Measurements from ENCODE around the gene ST3GAL4. TPM values are rescaled to one million over a fixed set of nuclear protein-coding genes. Genes with fewer than 3 reads are reported as not detected.

The ST3GAL4 gene
- total and polyA plus RNA-seq, 10 of the 15 experiments (the other 5 are each of a cell fraction or from before 2014, with no cell fraction given), result 3.8 to 8.1 (median 6.5) TPM; not detected in 2

GRCh38 chr11:126337126-126337473 is 18.4 kb upstream of the ST3GAL4 start:
- no peaks in the 10 kb centered on the region for H3K9me3 ChIP-seq (replicated peaks; ENCODE audit: control insufficient read depth, insufficient read depth, low read length)
- TF ChIP-seq LARP7 (IDR thresholded peaks at IDR 0.05) (no peak), TAF1 (IDR thresholded peaks at IDR 0.05; ENCODE audit: borderline replicate concordance, low read depth, low read length) (no peak), NFXL1 (IDR thresholded peaks at IDR 0.05; ENCODE audit: borderline replicate concordance) (no peak)
- H3K4me3 ChIP-seq, result no peak overlapping the region
- in situ Hi-C loops (cut with MboI), result no loop called here
- H4K20me1 ChIP-seq (ENCODE audit: control insufficient read depth, insufficient read depth), result no peaks in the 10 kb centered on the region
- peaks cover 24 to 29% of the 10 kb centered on the region in 2 experiments for H3K36me3 ChIP-seq (ENCODE audit: control insufficient read depth in 2 of 2, insufficient read depth in 2 of 2, low read length in 1 of 2)
- RAD21 ChIA-PET (ENCODE audit: unreplicated experiment), result no interaction called here
- CTCF ChIA-PET, result interaction anchor here (1.0 kb wide), 1 partner anchor 26 kb away, joined by 4 read pairs; no protein-coding TSS in a partner anchor
- WGBS (ENCODE audit: insufficient coverage, insufficient replicate concordance, low lambda C conversion rate, missing lambda C conversion rate), result 97% methylated on average over 4 of the region's 4 CpGs
- H2AFZ ChIP-seq (ENCODE audit: control insufficient read depth, low read depth, low read length), result no peak overlapping the region
- no peak overlapping the region for H3K4me2 ChIP-seq (ENCODE audit: control insufficient read depth, insufficient read depth)
- SMC1A ChIA-PET (ENCODE audit: uncharacterized antibody, unreplicated experiment), result interaction anchor here (2.5 kb wide), 1 partner anchor 143 kb away, joined by 9 read pairs; no protein-coding TSS in a partner anchor
- FAIRE-seq (no peak), ATAC-seq (no peak), DNase-seq (ENCODE audit: low read depth, low spot score) (no peak)
- H3K79me2 ChIP-seq (ENCODE audit: control insufficient read depth, insufficient read depth, low read length), result no peaks in the 10 kb centered on the region
- POLR2A ChIA-PET, result interaction anchor here (0.5 kb wide), 1 partner anchor 17 kb away, joined by 3 read pairs; no protein-coding TSS in a partner anchor
- no TSS peak for BruUV-seq (replicated peaks)
- no peak overlapping the region for H3K27ac ChIP-seq (ENCODE audit: control insufficient read depth, insufficient read depth)
- intact Hi-C loops (cut with micrococcal nuclease; ENCODE audit: unreplicated experiment), result no loop called here
- no peaks in the 10 kb centered on the region for H3K27me3 ChIP-seq (replicated peaks in 1 of 2; ENCODE audit: control insufficient read depth in 2 of 2, insufficient read depth in 2 of 2, low read length in 1 of 2)
- H3K4me1 ChIP-seq (ENCODE audit: control insufficient read depth, insufficient read depth, low read length), result peaks cover 10% of the 10 kb centered on the region
- H3K9ac ChIP-seq (ENCODE audit: control insufficient read depth, insufficient read depth, low read length), result no peak overlapping the region

GRCh38 chr11:126337474-126338241 is 17.8 kb upstream of the ST3GAL4 start:
- Histone ChIP-seq H3K9me3 (replicated peaks; ENCODE audit: control insufficient read depth, insufficient read depth, low read length) (no peaks in the 10 kb centered on the region), H2AFZ (ENCODE audit: control insufficient read depth, low read depth, low read length) (no peak overlapping the region), H3K4me3 (no peak overlapping the region), H3K27ac (ENCODE audit: control insufficient read depth, insufficient read depth) (no peak overlapping the region), H3K9ac (ENCODE audit: control insufficient read depth, insufficient read depth, low read length) (no peak overlapping the region), H3K79me2 (ENCODE audit: control insufficient read depth, insufficient read depth, low read length) (no peaks in the 10 kb centered on the region), H3K4me1 (ENCODE audit: control insufficient read depth, insufficient read depth, low read length) (peaks cover 10% of the 10 kb centered on the region), H4K20me1 (ENCODE audit: control insufficient read depth, insufficient read depth) (no peaks in the 10 kb centered on the region), H3K27me3 (replicated peaks in 1 of 2; ENCODE audit: control insufficient read depth in 2 of 2, insufficient read depth in 2 of 2, low read length in 1 of 2) (no peaks in the 10 kb centered on the region), H3K36me3 (ENCODE audit: control insufficient read depth in 2 of 2, insufficient read depth in 2 of 2, low read length in 1 of 2) (peaks cover 19 to 30% of the 10 kb centered on the region in 2 experiments), H3K4me2 (ENCODE audit: control insufficient read depth, insufficient read depth) (no peak overlapping the region)
- ChIA-PET SMC1A (ENCODE audit: uncharacterized antibody, unreplicated experiment) (interaction anchor here (2.5 kb wide), 1 partner anchor 143 kb away, joined by 9 read pairs; no protein-coding TSS in a partner anchor), CTCF (no interaction called here), RAD21 (ENCODE audit: unreplicated experiment) (interaction anchor here (0.6 kb wide), 1 partner anchor 29 kb away, joined by 3 read pairs; no protein-coding TSS in a partner anchor), POLR2A (interaction anchor here (0.5 to 0.6 kb wide), 2 partner anchors 12 to 16 kb away, joined by 3 read pairs; no protein-coding TSS in a partner anchor)
- in situ Hi-C loops (cut with MboI), result no loop called here
- intact Hi-C loops (cut with micrococcal nuclease; ENCODE audit: unreplicated experiment), result no loop called here
- no peak for DNase-seq (ENCODE audit: low read depth, low spot score)
- 98% methylated on average over 15 of the region's 15 CpGs for WGBS (ENCODE audit: insufficient coverage, insufficient replicate concordance, low lambda C conversion rate, missing lambda C conversion rate)
- no peak for ATAC-seq
- no TSS peak for BruUV-seq (replicated peaks)
- no peak for FAIRE-seq
- no peak for TF ChIP-seq ZBTB11 (CRISPR knock-in tag; IDR thresholded peaks at IDR 0.05)
- no peak for TF ChIP-seq STAT3 (IDR thresholded peaks at IDR 0.05; ENCODE audit: low read depth, low read length)
- TF ChIP-seq RAD21 (IDR thresholded peaks at IDR 0.05; ENCODE audit: insufficient read depth, low read depth, low read length), result no peak
- TF ChIP-seq CHD2 (IDR thresholded peaks at IDR 0.05; ENCODE audit: borderline replicate concordance, low read depth, low read length), result no peak
- TF ChIP-seq JUNB (IDR thresholded peaks at IDR 0.05), result no peak
- no peak for TF ChIP-seq CEBPZ (IDR thresholded peaks at IDR 0.05; ENCODE audit: low read depth, low read length)

All from GM12878 (cell line).